CD14-positive monocyte (primary cell): ENCODE results near the gene SOX5. TPM values are rescaled to one million over a fixed set of nuclear protein-coding genes. Genes with fewer than 3 reads are reported as not detected.

Experiments used
- DNase-seq, 3 donors: peaks; one replicate each; pipeline ENCODE4 v3.0.0-alpha.2; 2011 to 2022
- H2AFZ ChIP-seq: 2 replicates; pipeline ENCODE4 v1.6.0; 2012; ENCODE audit warnings: mild to moderate bottlenecking, low read depth, low read length, inconsistent platforms; ENCODE audit not compliant: insufficient read depth, poor library complexity, severe bottlenecking
- H3K27ac ChIP-seq, 2 donors: 1 replicate in 1 of 2; 2 replicates in 1 of 2; pipeline ENCODE4 v1.5.1; 2012 to 2013; ENCODE audit warnings: low read length in 2 of 2, control low read depth in 1 of 2, inconsistent platforms in 1 of 2, low read depth in 1 of 2, mild to moderate bottlenecking in 1 of 2
- H3K27me3 ChIP-seq, 2 donors: one replicate each; pipeline versions ENCODE4 v1.6.0 to v1.6.1; 2011 to 2013; ENCODE audit warnings: low read length in 2 of 2; ENCODE audit not compliant: control insufficient read depth in 2 of 2, insufficient read depth in 2 of 2
- H3K36me3 ChIP-seq, 2 donors: replicated peaks in 1 of 2; 1 replicate in 1 of 2; 2 replicates in 1 of 2; pipeline versions ENCODE4 v1.5.1 to v1.6.1; 2012 to 2013; ENCODE audit warnings: low read length in 2 of 2, control low read depth in 1 of 2, inconsistent platforms in 1 of 2, mild to moderate bottlenecking in 1 of 2; ENCODE audit not compliant: insufficient read depth in 2 of 2, control insufficient read depth in 1 of 2
- H3K4me1 ChIP-seq, 2 donors: 1 replicate in 1 of 2; 2 replicates in 1 of 2; pipeline versions ENCODE4 v1.5.1 to v1.6.1; 2012 to 2013; ENCODE audit warnings: low read length in 2 of 2, control low read depth in 1 of 2, inconsistent platforms in 1 of 2, mild to moderate bottlenecking in 1 of 2, moderate library complexity in 1 of 2; ENCODE audit not compliant: insufficient read depth in 2 of 2, control insufficient read depth in 1 of 2
- H3K4me2 ChIP-seq: replicated peaks from 2 replicates; pipeline ENCODE3; 2012; ENCODE audit warnings: low read length, moderate library complexity, mild to moderate bottlenecking; ENCODE audit not compliant: poor library complexity, severe bottlenecking; ENCODE audit errors: extremely low read depth
- H3K4me3 ChIP-seq, 3 experiments: fragments of 200-600 bp in 1 of 3; sonication (generic) in 1 of 3; replicated peaks in 1 of 3; 1 replicate in 2 of 3; 2 replicates in 1 of 3; pipeline ENCODE4 v1.5.1; 2011 to 2013; ENCODE audit warnings: low read length in 3 of 3, mild to moderate bottlenecking in 3 of 3, control low read depth in 2 of 3, low read depth in 2 of 3, inconsistent platforms in 1 of 3, moderate library complexity in 1 of 3
- H3K79me2 ChIP-seq: 2 replicates; pipeline ENCODE4 v1.6.0; 2012; ENCODE audit warnings: mild to moderate bottlenecking, control low read depth, inconsistent platforms, low read length, moderate library complexity; ENCODE audit not compliant: insufficient read depth
- H3K9ac ChIP-seq: 2 replicates; pipeline ENCODE4 v1.6.0; 2017; ENCODE audit warnings: low read length, mild to moderate bottlenecking; ENCODE audit not compliant: insufficient read depth, poor library complexity, severe bottlenecking
- H3K9me3 ChIP-seq, 2 donors: replicated peaks in 1 of 2; 1 replicate in 1 of 2; 2 replicates in 1 of 2; pipeline versions ENCODE4 v1.5.1 to v1.6.1; 2012 to 2013; ENCODE audit warnings: low read length in 2 of 2, control low read depth in 1 of 2; ENCODE audit not compliant: control insufficient read depth in 1 of 2, insufficient read depth in 1 of 2
- H4K20me1 ChIP-seq: 2 replicates; pipeline ENCODE4 v1.6.0; 2012; ENCODE audit warnings: mild to moderate bottlenecking, low read length, control low read depth, moderate library complexity; ENCODE audit not compliant: insufficient read depth
- H3K27ac Mint-ChIP-seq, 7 donors: one replicate each; pipeline ENCODE4 v1.8.0; 2020; ENCODE audit warnings: mild to moderate bottlenecking in 7 of 7, mixed read lengths in 7 of 7, moderate library complexity in 6 of 7, inconsistent platforms in 2 of 7
- H3K27me3 Mint-ChIP-seq, 3 donors: one replicate each; pipeline ENCODE4 v1.8.0; 2021 to 2022; ENCODE audit warnings: low read depth in 3 of 3, mild to moderate bottlenecking in 3 of 3, mixed read lengths in 3 of 3, moderate library complexity in 3 of 3, inconsistent platforms in 1 of 3
- H3K36me3 Mint-ChIP-seq, 2 donors: one replicate each; pipeline ENCODE4 v1.8.0; 2020; ENCODE audit warnings: mixed read lengths in 2 of 2, inconsistent platforms in 1 of 2, mild to moderate bottlenecking in 1 of 2
- H3K4me1 Mint-ChIP-seq: one replicate; pipeline ENCODE4 v1.8.0; 2020; ENCODE audit warnings: mild to moderate bottlenecking, mixed read lengths
- H3K4me3 Mint-ChIP-seq, 2 donors: one replicate each; pipeline ENCODE4 v1.8.0; 2020; ENCODE audit warnings: mild to moderate bottlenecking in 2 of 2, mixed read lengths in 2 of 2, moderate library complexity in 1 of 2
- H3K9me3 Mint-ChIP-seq, 7 donors: one replicate each; pipeline ENCODE4 v1.8.0; 2020 to 2022; ENCODE audit warnings: mixed read lengths in 7 of 7, mild to moderate bottlenecking in 6 of 7, moderate library complexity in 6 of 7, inconsistent platforms in 2 of 7
- WGBS: methylation state at CpG from one replicate; pipeline ENCODE4 v1.1.5; 2013; ENCODE audit warnings: missing lambda C conversion rate; ENCODE audit not compliant: insufficient coverage; 5-methylcytosine and 5-hydroxymethylcytosine counted together
- intact Hi-C, 2 donors: fragments of 100-400 bp; cut with micrococcal nuclease; formaldehyde crosslinking; loops; one replicate each; pipeline versions ENCODE4 v1.15.0 to v1.15.1; 2023
- polyA plus RNA-seq, 3 donors: library from polyadenylated mRNA; depleted of rRNA in 1 of 3; unstranded in 2 of 3; stranded (reverse) in 1 of 3; fragments of 300-500 nt in 2 of 3; fragments of >200 nt in 1 of 3; fragmentation: Illumina TruSeq in 2 of 3; gene quantifications; 1 replicate in 2 of 3; 2 replicates in 1 of 3; pipeline ENCODE4 v1.2.3, GENCODE V29; 2012 to 2021
- TF ChIP-seq, protein P1 (sequence below): fragments of 200-600 bp; IDR thresholded peaks from one replicate; pipeline ENCODE4 v1.8.0; 2022; ENCODE audit warnings: antibody characterized with exemption, mild to moderate bottlenecking

SOX5 gene
- polyA plus RNA-seq, 3 donors: not detected

DNA sequence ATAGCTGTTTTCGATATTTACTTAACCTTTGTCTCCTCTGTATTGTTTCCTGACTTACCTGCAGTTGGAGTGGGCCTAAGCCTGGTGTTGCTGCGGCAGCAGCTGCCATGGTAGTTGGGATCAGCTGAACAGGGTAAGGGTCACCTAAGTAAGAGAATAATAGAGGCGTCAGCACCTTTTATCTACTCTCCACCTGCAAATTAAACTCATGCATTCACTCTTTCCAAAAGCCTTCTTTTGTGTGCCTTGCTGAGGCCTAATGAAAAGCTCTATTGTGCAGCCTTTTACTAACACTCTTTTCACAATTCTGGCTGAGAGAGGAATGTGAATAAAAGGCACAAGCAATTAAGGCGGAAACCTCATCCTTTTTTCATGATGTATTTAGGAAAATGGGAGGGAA, 308.7 kb downstream of the SOX5 start:
- WGBS: no CpG with 5 or more reads among the region's 4 CpGs
- DNase-seq: no peak
- Histone ChIP-seq H3K4me1 (no peaks in the 10 kb centered on the region), H3K9ac (no peak overlapping the region), H2AFZ (no peak overlapping the region), H3K36me3 (no peaks in the 10 kb centered on the region), H3K4me2 (no peak overlapping the region), H3K9me3 (no peaks in the 10 kb centered on the region), H4K20me1 (no peaks in the 10 kb centered on the region), H3K27me3 (no peaks in the 10 kb centered on the region), H3K79me2 (no peaks in the 10 kb centered on the region), H3K27ac (no peak overlapping the region), H3K4me3 (no peak overlapping the region)
- Mint-ChIP-seq H3K27me3 (no peaks in the 10 kb centered on the region), H3K4me3 (no peak overlapping the region), H3K9me3 (peaks cover under 1 to 10% (median 6%) of the 10 kb centered on the region in 7 donors), H3K36me3 (no peaks in the 10 kb centered on the region), H3K4me1 (no peaks in the 10 kb centered on the region), H3K27ac (no peak overlapping the region)
- TF ChIP-seq, protein P1, sequence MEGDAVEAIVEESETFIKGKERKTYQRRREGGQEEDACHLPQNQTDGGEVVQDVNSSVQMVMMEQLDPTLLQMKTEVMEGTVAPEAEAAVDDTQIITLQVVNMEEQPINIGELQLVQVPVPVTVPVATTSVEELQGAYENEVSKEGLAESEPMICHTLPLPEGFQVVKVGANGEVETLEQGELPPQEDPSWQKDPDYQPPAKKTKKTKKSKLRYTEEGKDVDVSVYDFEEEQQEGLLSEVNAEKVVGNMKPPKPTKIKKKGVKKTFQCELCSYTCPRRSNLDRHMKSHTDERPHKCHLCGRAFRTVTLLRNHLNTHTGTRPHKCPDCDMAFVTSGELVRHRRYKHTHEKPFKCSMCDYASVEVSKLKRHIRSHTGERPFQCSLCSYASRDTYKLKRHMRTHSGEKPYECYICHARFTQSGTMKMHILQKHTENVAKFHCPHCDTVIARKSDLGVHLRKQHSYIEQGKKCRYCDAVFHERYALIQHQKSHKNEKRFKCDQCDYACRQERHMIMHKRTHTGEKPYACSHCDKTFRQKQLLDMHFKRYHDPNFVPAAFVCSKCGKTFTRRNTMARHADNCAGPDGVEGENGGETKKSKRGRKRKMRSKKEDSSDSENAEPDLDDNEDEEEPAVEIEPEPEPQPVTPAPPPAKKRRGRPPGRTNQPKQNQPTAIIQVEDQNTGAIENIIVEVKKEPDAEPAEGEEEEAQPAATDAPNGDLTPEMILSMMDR: no peak
- intact Hi-C loops: no loop called here

DNA sequence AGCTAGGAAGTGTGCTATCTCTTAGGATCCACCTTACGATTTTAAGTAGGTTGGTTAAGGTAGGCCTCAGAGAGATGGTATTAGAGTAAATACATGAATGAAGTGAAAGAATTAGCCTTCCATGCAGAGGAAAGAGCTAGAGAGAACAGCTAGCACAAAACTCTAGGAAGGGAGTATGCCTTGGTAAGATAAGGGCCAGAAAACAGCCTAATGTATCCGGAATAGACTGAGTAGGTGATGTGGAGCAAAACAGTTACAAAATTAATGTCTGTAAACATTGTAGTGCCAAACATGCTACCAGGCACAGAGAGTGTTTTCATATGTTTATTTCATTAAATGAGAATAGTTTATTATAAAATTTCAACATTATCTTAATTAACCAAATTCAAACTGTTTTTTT, 315.1 kb downstream of the SOX5 start:
- 100% methylated on average over 1 of the region's 2 CpGs for WGBS
- Histone ChIP-seq H3K27me3 (no peaks in the 10 kb centered on the region), H4K20me1 (no peaks in the 10 kb centered on the region), H3K4me3 (no peak overlapping the region), H3K27ac (no peak overlapping the region), H3K4me1 (no peaks in the 10 kb centered on the region), H3K79me2 (no peaks in the 10 kb centered on the region), H3K9ac (no peak overlapping the region), H3K36me3 (no peaks in the 10 kb centered on the region), H3K9me3 (no peaks in the 10 kb centered on the region), H3K4me2 (no peak overlapping the region), H2AFZ (no peak overlapping the region)
- H3K4me3 Mint-ChIP-seq: no peak overlapping the region
- peaks cover 2 to 4% (median 4%) of the 10 kb centered on the region in 7 donors for H3K9me3 Mint-ChIP-seq
- H3K27me3 Mint-ChIP-seq: no peaks in the 10 kb centered on the region
- TF ChIP-seq, protein P1: no peak
- DNase-seq: no peak
- H3K4me1 Mint-ChIP-seq: no peaks in the 10 kb centered on the region
- no peaks in the 10 kb centered on the region for H3K36me3 Mint-ChIP-seq
- intact Hi-C loops: no loop called here
- no peak overlapping the region for H3K27ac Mint-ChIP-seq
